Trophoblast cell (in vitro differentiated cells and primary cell): ENCODE data around the gene SLC22A23.

ENCODE experiments used
- DNase-seq, 2 donors: peaks; one replicate each; pipeline ENCODE4 v3.0.0-alpha.2; 2016
- H2AFZ ChIP-seq: 2 replicates; pipeline ENCODE4 v1.6.1; 2013; ENCODE audit warnings: low read length, moderate library complexity, mild to moderate bottlenecking; ENCODE audit not compliant: insufficient read depth, poor library complexity
- H2AK5ac ChIP-seq: 2 replicates; pipeline ENCODE4 v1.6.1; 2013; ENCODE audit warnings: mild to moderate bottlenecking, low read length
- H2BK120ac ChIP-seq: 2 replicates; pipeline ENCODE4 v1.6.1; 2013; ENCODE audit warnings: low read length, mild to moderate bottlenecking, moderate library complexity; ENCODE audit not compliant: insufficient read depth, poor library complexity
- H2BK12ac ChIP-seq: 2 replicates; pipeline ENCODE4 v1.6.1; 2013; ENCODE audit warnings: mild to moderate bottlenecking, low read length, moderate library complexity
- H2BK5ac ChIP-seq: 2 replicates; pipeline ENCODE4 v1.6.1; 2013; ENCODE audit warnings: low read length, low read depth, moderate library complexity, mild to moderate bottlenecking; ENCODE audit not compliant: poor library complexity
- H3K14ac ChIP-seq: 2 replicates; pipeline ENCODE4 v1.6.1; 2013; ENCODE audit warnings: mild to moderate bottlenecking, low read length
- H3K18ac ChIP-seq: 2 replicates; pipeline ENCODE4 v1.6.1; 2013; ENCODE audit warnings: mild to moderate bottlenecking, low read length
- H3K23ac ChIP-seq: 2 replicates; pipeline ENCODE4 v1.6.1; 2013; ENCODE audit warnings: low read length
- H3K27ac ChIP-seq: 2 replicates; pipeline ENCODE4 v1.5.1; 2013; ENCODE audit warnings: low read depth, mild to moderate bottlenecking, inconsistent platforms, low read length, moderate library complexity
- H3K27me3 ChIP-seq: 2 replicates; pipeline ENCODE4 v1.6.1; 2013; ENCODE audit warnings: inconsistent platforms, mild to moderate bottlenecking, low read length, moderate library complexity; ENCODE audit not compliant: insufficient read depth
- H3K36me3 ChIP-seq, 2 experiments: 1 replicate in 1 of 2; 2 replicates in 1 of 2; pipeline ENCODE4 v1.6.1; 2013; ENCODE audit warnings: low read length in 2 of 2, mild to moderate bottlenecking in 2 of 2, moderate library complexity in 1 of 2; ENCODE audit not compliant: insufficient read depth in 2 of 2, control insufficient read depth in 1 of 2
- H3K4ac ChIP-seq: 2 replicates; pipeline ENCODE4 v1.6.1; 2013; ENCODE audit warnings: low read depth, mild to moderate bottlenecking, low read length, moderate library complexity
- H3K4me1 ChIP-seq, 2 experiments: 1 replicate in 1 of 2; 2 replicates in 1 of 2; pipeline ENCODE4 v1.6.1; 2013; ENCODE audit warnings: low read length in 2 of 2, mild to moderate bottlenecking in 2 of 2, moderate library complexity in 1 of 2; ENCODE audit not compliant: insufficient read depth in 2 of 2, control insufficient read depth in 1 of 2
- H3K4me2 ChIP-seq: 2 replicates; pipeline ENCODE4 v1.6.1; 2013; ENCODE audit warnings: inconsistent platforms, mild to moderate bottlenecking, low read length, moderate library complexity
- H3K4me3 ChIP-seq: 2 replicates; pipeline ENCODE4 v1.5.1; 2013; ENCODE audit warnings: mild to moderate bottlenecking, low read depth, low read length, inconsistent platforms
- H3K79me1 ChIP-seq: one replicate; pipeline ENCODE4 v1.6.1; 2013; ENCODE audit warnings: low read length
- H3K79me2 ChIP-seq: 2 replicates; pipeline ENCODE4 v1.6.1; 2013; ENCODE audit warnings: low read length, mild to moderate bottlenecking; ENCODE audit not compliant: control insufficient read depth, insufficient read depth, poor library complexity
- H3K9ac ChIP-seq: 2 replicates; pipeline ENCODE4 v1.6.1; 2013; ENCODE audit warnings: mild to moderate bottlenecking, low read length
- H3K9me3 ChIP-seq: 2 replicates; pipeline ENCODE4 v1.6.1; 2013; ENCODE audit warnings: low read depth, mild to moderate bottlenecking, control low read depth, inconsistent platforms, low read length; ENCODE audit not compliant: insufficient read depth
- H4K12ac ChIP-seq: 2 replicates; pipeline ENCODE4 v1.6.1; 2013; ENCODE audit warnings: low read depth, mild to moderate bottlenecking, low read length, moderate library complexity
- H4K8ac ChIP-seq: 2 replicates; pipeline ENCODE4 v1.6.1; 2013; ENCODE audit warnings: low read depth, mild to moderate bottlenecking, low read length, moderate library complexity
- H4K91ac ChIP-seq: one replicate; pipeline ENCODE4 v1.6.1; 2013; ENCODE audit warnings: low read depth, mild to moderate bottlenecking, low read length, moderate library complexity
- WGBS: extraction: QIAGEN DNeasy Blood & Tissue Kit; methylation state at CpG from one replicate; pipeline ENCODE4 v1.1.7; 2013; ENCODE audit warnings: missing lambda C conversion rate; ENCODE audit not compliant: insufficient read length, insufficient coverage; ENCODE audit errors: extremely low coverage; 5-methylcytosine and 5-hydroxymethylcytosine counted together

The SLC22A23 gene

DNA sequence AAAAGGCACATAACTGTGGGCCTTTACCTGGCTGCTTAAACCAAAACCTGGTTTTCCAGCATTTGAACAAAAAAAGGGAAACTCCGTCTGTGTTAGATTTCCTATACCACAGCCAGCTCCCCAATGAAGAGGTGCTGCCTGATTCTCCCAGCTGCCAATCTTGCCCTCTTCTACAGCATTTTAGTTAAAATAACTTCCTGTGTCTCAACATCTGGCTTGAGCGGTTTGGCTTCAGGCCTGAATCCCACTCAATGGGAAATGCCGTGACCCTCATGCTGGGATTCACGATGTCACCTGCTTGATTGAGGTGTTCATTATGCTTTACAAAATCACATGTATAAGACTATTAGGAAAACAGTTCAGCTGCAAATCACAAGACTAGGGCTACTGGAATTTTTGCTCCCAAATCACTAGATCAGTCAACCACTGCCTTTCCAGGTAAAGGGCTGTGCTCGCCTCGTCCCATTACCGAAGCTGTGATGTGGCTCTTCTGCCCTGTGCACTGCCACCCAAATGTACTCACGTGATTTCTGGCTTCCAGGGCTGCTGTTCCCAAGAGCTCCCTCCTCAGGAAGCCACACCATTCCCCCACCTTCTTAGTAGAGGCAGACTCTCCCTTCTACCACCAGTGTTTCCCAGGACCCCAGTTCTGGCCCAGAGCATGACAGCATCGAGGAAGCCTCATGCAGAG lies 103.5 kb downstream of the SLC22A23 start:
- Histone ChIP-seq H3K4me1 (peaks cover 0 to 2% of the 10 kb centered on the region in 2 experiments), H3K9me3 (no peaks in the 10 kb centered on the region), H3K4me3 (no peak overlapping the region), H3K18ac (no peak overlapping the region), H4K8ac (no peak overlapping the region), H2AK5ac (no peak overlapping the region), H4K12ac (no peak overlapping the region), H2BK120ac (no peak overlapping the region), H3K23ac (no peak overlapping the region), H3K79me1 (no peaks in the 10 kb centered on the region), H2AFZ (no peak overlapping the region), H2BK12ac (no peak overlapping the region), H3K9ac (no peak overlapping the region), H3K79me2 (no peaks in the 10 kb centered on the region), H3K4me2 (no peak overlapping the region), H4K91ac (no peak overlapping the region), H3K36me3 (no peaks in the 10 kb centered on the region), H3K14ac (no peak overlapping the region), H3K27ac (no peak overlapping the region), H3K4ac (no peak overlapping the region), H2BK5ac (no peak overlapping the region), H3K27me3 (no peaks in the 10 kb centered on the region)
- no CpG with 5 or more reads among the region's 9 CpGs for WGBS
- no peak for DNase-seq

DNA sequence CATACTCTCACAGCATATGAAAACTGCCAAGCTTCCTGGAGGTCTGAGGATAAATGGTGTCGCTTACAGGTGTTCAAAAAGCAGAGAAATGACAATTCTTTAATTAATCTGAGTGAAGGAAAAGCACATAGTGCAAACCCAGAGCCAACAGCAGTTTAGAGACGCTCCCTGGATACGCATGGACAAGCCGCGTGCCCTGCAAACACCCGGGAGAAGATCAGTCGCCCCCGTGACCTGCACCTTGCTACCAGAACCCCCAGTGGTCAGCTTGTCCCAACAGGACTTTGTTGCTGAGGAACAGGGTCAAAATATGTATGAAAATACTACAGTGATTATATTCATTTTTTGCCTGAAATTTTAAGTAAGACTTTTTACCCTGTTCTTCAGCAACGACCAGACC lies 104.2 kb downstream of the SLC22A23 start:
- Histone ChIP-seq H3K23ac (no peak overlapping the region), H3K79me1 (no peaks in the 10 kb centered on the region), H3K27me3 (no peaks in the 10 kb centered on the region), H3K4ac (no peak overlapping the region), H2AFZ (no peak overlapping the region), H3K18ac (no peak overlapping the region), H2BK12ac (no peak overlapping the region), H3K79me2 (no peaks in the 10 kb centered on the region), H3K36me3 (peaks cover 0 to 4% of the 10 kb centered on the region in 2 experiments), H3K9ac (no peak overlapping the region), H3K4me3 (no peak overlapping the region), H3K9me3 (no peaks in the 10 kb centered on the region), H2AK5ac (no peak overlapping the region), H3K27ac (no peak overlapping the region), H2BK120ac (no peak overlapping the region), H3K4me1 (peaks cover 1 to 3% of the 10 kb centered on the region in 2 experiments), H3K4me2 (no peak overlapping the region), H4K8ac (no peak overlapping the region), H4K91ac (no peak overlapping the region), H3K14ac (no peak overlapping the region), H4K12ac (no peak overlapping the region), H2BK5ac (no peak overlapping the region)
- no peak for DNase-seq
- no CpG with 5 or more reads among the region's 9 CpGs for WGBS

DNA sequence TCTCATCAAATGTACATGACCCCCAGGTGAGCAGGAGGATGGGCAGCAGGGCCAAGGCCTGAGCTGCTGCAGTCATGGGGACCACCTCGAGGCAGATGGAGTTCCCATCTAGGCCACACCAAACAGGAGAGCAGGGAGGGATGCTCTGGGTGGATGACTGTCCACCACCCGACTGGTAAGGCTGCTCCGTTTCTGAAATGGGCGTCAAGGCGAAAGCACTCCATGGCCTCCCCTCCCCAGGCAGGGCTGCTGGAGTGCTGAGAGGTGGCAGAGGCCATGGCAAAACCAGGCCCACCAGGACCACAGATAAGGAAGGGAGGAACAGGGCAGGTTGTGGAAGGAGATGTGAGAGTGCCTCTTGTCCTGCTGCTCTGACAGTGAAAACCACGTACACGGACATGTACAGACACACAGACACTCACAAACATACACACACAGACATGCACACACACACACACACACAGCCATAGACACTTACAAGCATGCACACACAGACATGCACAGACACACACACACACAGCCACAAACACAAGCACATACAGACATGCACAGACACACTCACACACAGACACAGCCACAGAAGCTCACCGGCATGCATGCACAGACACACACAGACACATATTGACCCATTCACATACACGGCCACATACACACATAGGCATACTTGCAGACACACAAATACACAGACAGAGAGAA lies 104.9 kb downstream of the SLC22A23 start:
- Histone ChIP-seq H3K79me2 (no peaks in the 10 kb centered on the region), H3K14ac (no peak overlapping the region), H3K9me3 (no peaks in the 10 kb centered on the region), H4K8ac (no peak overlapping the region), H3K4ac (no peak overlapping the region), H3K27me3 (no peaks in the 10 kb centered on the region), H2BK5ac (no peak overlapping the region), H2AK5ac (no peak overlapping the region), H4K12ac (no peak overlapping the region), H3K4me3 (no peak overlapping the region), H2BK120ac (no peak overlapping the region), H2BK12ac (no peak overlapping the region), H3K27ac (no peak overlapping the region), H3K18ac (no peak overlapping the region), H4K91ac (no peak overlapping the region), H3K9ac (no peak overlapping the region), H3K4me1 (peaks cover 5 to 6% of the 10 kb centered on the region in 2 experiments), H2AFZ (no peak overlapping the region), H3K4me2 (no peak overlapping the region), H3K36me3 (peaks cover 0 to 4% of the 10 kb centered on the region in 2 experiments), H3K23ac (no peak overlapping the region), H3K79me1 (no peaks in the 10 kb centered on the region)
- DNase-seq, result no peak
- WGBS, result no CpG with 5 or more reads among the region's 9 CpGs

DNA sequence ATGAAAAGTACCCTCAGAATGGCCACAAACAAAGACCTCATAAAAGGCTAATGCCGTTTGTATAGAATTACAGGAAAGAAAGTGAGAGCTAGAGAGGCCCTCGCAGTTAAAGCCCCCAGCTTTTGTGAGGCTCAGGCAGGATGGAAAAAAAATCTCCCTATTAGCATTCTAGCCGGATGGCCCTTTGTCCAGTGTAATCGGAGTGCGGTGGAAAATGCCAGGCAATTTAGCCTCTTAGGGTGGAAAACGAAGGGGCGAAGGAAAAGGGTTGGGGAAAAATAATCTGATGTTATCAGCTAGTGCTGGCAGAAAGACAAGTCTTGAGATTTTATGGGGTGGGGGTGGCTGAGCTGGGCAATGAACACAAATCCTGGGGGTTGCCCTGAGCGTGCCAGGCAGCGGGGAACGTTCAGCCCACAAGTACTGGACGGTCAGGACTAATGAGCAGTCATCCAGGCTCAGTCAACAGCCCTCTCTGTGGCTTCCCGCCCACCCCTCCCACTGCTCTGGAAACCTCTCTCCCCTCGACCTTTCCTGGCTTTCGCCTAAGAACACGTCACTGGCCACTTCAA lies 105.7 kb downstream of the SLC22A23 start:
- no peaks in the 10 kb centered on the region for H3K79me2 ChIP-seq
- H3K4me1 ChIP-seq, result peaks cover 5 to 7% of the 10 kb centered on the region in 2 experiments
- no peaks in the 10 kb centered on the region for H3K27me3 ChIP-seq
- no peak overlapping the region for H3K9ac ChIP-seq
- no peak overlapping the region for H3K27ac ChIP-seq
- H4K91ac ChIP-seq, result no peak overlapping the region
- no peak overlapping the region for H3K4ac ChIP-seq
- H3K9me3 ChIP-seq, result no peaks in the 10 kb centered on the region
- WGBS, result no CpG with 5 or more reads among the region's 15 CpGs
- no peak overlapping the region for H2BK12ac ChIP-seq
- H3K79me1 ChIP-seq, result no peaks in the 10 kb centered on the region
- no peak overlapping the region for H3K14ac ChIP-seq
- no peak overlapping the region for H2BK120ac ChIP-seq
- no peak overlapping the region for H4K8ac ChIP-seq
- no peak overlapping the region for H4K12ac ChIP-seq
- H2AFZ ChIP-seq, result no peak overlapping the region
- no peak overlapping the region for H3K23ac ChIP-seq
- H2BK5ac ChIP-seq, result no peak overlapping the region
- no peak overlapping the region for H2AK5ac ChIP-seq
- no peak overlapping the region for H3K4me2 ChIP-seq
- no peak overlapping the region for H3K18ac ChIP-seq
- H3K4me3 ChIP-seq, result no peak overlapping the region
- DNase-seq, result no peak
- H3K36me3 ChIP-seq, result peaks cover 0 to 4% of the 10 kb centered on the region in 2 experiments
